PC-9 (cell line): ENCODE results near the gene SH3BP4.

Experiments used
- CTCF ChIP-seq: fragments of 200-600 bp; sonication (generic); conservative IDR thresholded peaks from 2 replicates; pipeline ENCODE4 v1.6.1; 2017; ENCODE audit warnings: mixed run types, antibody characterized with exemption, mild to moderate bottlenecking, moderate library complexity
- EZH2 ChIP-seq: fragments of 200-600 bp; sonication (generic); IDR thresholded peaks from 2 replicates; pipeline ENCODE4 v1.8.0; 2017; ENCODE audit warnings: antibody characterized with exemption, low read depth

- TF ChIP-seq EZH2 (no peak), CTCF (no peak)
These were observed 99.8 kb downstream of the SH3BP4 start for GRCh38 chr2:235051436-235052260.
